HCT116 (cell line): ENCODE data around the gene GNAI3. TPM values are rescaled to one million over a fixed set of nuclear protein-coding genes. Genes with fewer than 3 reads are reported as not detected.
A peak's percentile ranks its signal among the peaks of the same experiment; 100 is the strongest.

Source experiments
- ATAC-seq: fragments of 200-7000 bp; cut with Tn5 transposase; 2 replicates; pipeline ENCODE4 v1.9.1; 2020; ENCODE audit warnings: mild to moderate bottlenecking, moderate library complexity
- BruUV-seq: library from RNA; stranded (reverse); fragments of 400-500 nt; replicated peaks from 2 replicates; lab custom pipeline; 2021; lab: Mats Ljungman, UMichigan
- CTCF ChIA-PET: fragments of 300-600 bp; sonication (Branson Sonifier 250); formaldehyde crosslinking; loops from one replicate; lab custom pipeline; 2021; ENCODE audit warnings: antibody characterized with exemption; lab: Charles Lee
- POLR2A ChIA-PET: fragments of 300-600, 350-600 bp; sonication (Branson Sonifier 250); formaldehyde crosslinking; loops from one replicate; lab custom pipeline; 2021; ENCODE audit warnings: antibody characterized with exemption; lab: Charles Lee
- RAD21 ChIA-PET, 2 experiments: fragments of 300-600 bp; sonication (Branson Sonifier 250); formaldehyde crosslinking; loops; one replicate each; lab custom pipeline; 2023; ENCODE audit warnings: low total read pairs in 2 of 2; ENCODE audit not compliant: uncharacterized antibody in 2 of 2, unreplicated experiment in 2 of 2, low non-redundant PET in 1 of 2; lab: Charles Lee
- DNase-seq: peaks from one replicate; pipeline ENCODE4 v3.0.0-alpha.2; 2010; ENCODE audit warnings: low read depth, low spot score
- H2AFZ ChIP-seq: fragments of 200-600 bp; shearing (Covaris generic), sonication (generic); 2 replicates; pipeline ENCODE4 v1.6.1; 2017; ENCODE audit warnings: low read depth, mixed run types, mixed read lengths, antibody characterized with exemption, low read length; ENCODE audit not compliant: poor library complexity, severe bottlenecking
- H3K27ac ChIP-seq: 2 replicates; pipeline ENCODE4 v1.5.1; 2012; ENCODE audit warnings: low read depth, low read length
- H3K27me3 ChIP-seq: fragments of 200-600 bp; sonication (generic); 2 replicates; pipeline ENCODE4 v1.6.1; 2016; ENCODE audit warnings: mixed run types, low read length, mixed read lengths; ENCODE audit not compliant: insufficient read depth
- H3K36me3 ChIP-seq, 2 experiments: fragments of 200-500 bp in 1 of 2; fragments of 200-600 bp in 1 of 2; sonication (Bioruptor generic) in 1 of 2; sonication (generic) in 1 of 2; 2 replicates each; pipeline versions ENCODE4 v1.5.1 to v1.6.1; 2014 to 2016; ENCODE audit warnings: low read length in 2 of 2, inconsistent platforms in 1 of 2, mixed read lengths in 1 of 2, mixed run types in 1 of 2; ENCODE audit not compliant: insufficient read depth in 2 of 2, control insufficient read depth in 1 of 2
- H3K4me1 ChIP-seq, 2 experiments: fragments of 200-600 bp in 1 of 2; sonication (generic) in 1 of 2; 2 replicates each; pipeline versions ENCODE4 v1.5.1 to v1.6.1; 2012 to 2017; ENCODE audit warnings: low read length in 2 of 2, inconsistent platforms in 1 of 2, mild to moderate bottlenecking in 1 of 2, mixed read lengths in 1 of 2, mixed run types in 1 of 2, moderate library complexity in 1 of 2; ENCODE audit not compliant: insufficient read depth in 2 of 2, control insufficient read depth in 1 of 2
- H3K4me2 ChIP-seq: fragments of 200-600 bp; sonication (generic); 2 replicates; pipeline ENCODE4 v1.6.1; 2017; ENCODE audit warnings: mixed run types, low read length, mixed read lengths
- H3K4me3 ChIP-seq, 2 experiments: fragments of 200-600 bp in 1 of 2; sonication (generic) in 1 of 2; replicated peaks in 1 of 2; 2 replicates each; pipeline ENCODE4 v1.5.1; 2011 to 2016; ENCODE audit warnings: low read length in 2 of 2, control low read depth in 1 of 2, low read depth in 1 of 2, mild to moderate bottlenecking in 1 of 2, mixed read lengths in 1 of 2, mixed run types in 1 of 2
- H3K79me2 ChIP-seq: fragments of 200-600 bp; sonication (generic); 2 replicates; pipeline ENCODE4 v1.6.1; 2017; ENCODE audit warnings: mild to moderate bottlenecking, mixed run types, low read length, moderate library complexity, mixed read lengths; ENCODE audit not compliant: insufficient read depth
- H3K9ac ChIP-seq: fragments of 200-600 bp; sonication (generic); 2 replicates; pipeline ENCODE4 v1.6.1; 2016; ENCODE audit warnings: low read length, mixed read lengths
- H3K9me2 ChIP-seq: fragments of 200-600 bp; sonication (generic), shearing (Covaris generic); 2 replicates; pipeline ENCODE4 v1.6.1; 2017; ENCODE audit warnings: mixed run types, mild to moderate bottlenecking, moderate library complexity; ENCODE audit not compliant: insufficient read depth
- H3K9me3 ChIP-seq, 2 experiments: fragments of 200-500 bp in 1 of 2; fragments of 200-600 bp in 1 of 2; sonication (Bioruptor generic) in 1 of 2; sonication (generic) in 1 of 2; 2 replicates each; pipeline ENCODE4 v1.6.1; 2014 to 2017; ENCODE audit warnings: low read length in 2 of 2, mixed read lengths in 2 of 2, inconsistent platforms in 1 of 2, low read depth in 1 of 2, mild to moderate bottlenecking in 1 of 2, mixed run types in 1 of 2, moderate library complexity in 1 of 2; ENCODE audit not compliant: control insufficient read depth in 1 of 2, insufficient read depth in 1 of 2
- H4K20me1 ChIP-seq: fragments of 200-600 bp; sonication (generic), shearing (Covaris generic); 2 replicates; pipeline ENCODE4 v1.6.1; 2017; ENCODE audit warnings: mixed run types, mild to moderate bottlenecking, moderate library complexity; ENCODE audit not compliant: insufficient read depth
- CBX3 ChIP-seq: IDR thresholded peaks from 2 replicates; pipeline ENCODE4 v1.6.1; 2012; ENCODE audit warnings: low read depth
- CEBPB ChIP-seq: IDR thresholded peaks from 2 replicates; pipeline ENCODE4 v1.6.1; 2012; ENCODE audit warnings: low read depth
- EGR1 ChIP-seq: IDR thresholded peaks from 2 replicates; pipeline ENCODE4 v1.6.1; 2012; ENCODE audit warnings: low read depth
- EZH2 ChIP-seq: fragments of 200-600 bp; sonication (generic); IDR thresholded peaks from 2 replicates; pipeline ENCODE4 v1.6.1; 2017; ENCODE audit warnings: antibody characterized with exemption, mixed run types
- EZH2phosphoT487 ChIP-seq: fragments of 200-600 bp; IDR thresholded peaks from 2 replicates; pipeline ENCODE4 v1.6.1; 2018; ENCODE audit warnings: antibody characterized with exemption, borderline replicate concordance
- POLR2A ChIP-seq: IDR thresholded peaks from 2 replicates; pipeline ENCODE4 v1.7.0; 2011; ENCODE audit warnings: borderline replicate concordance; ENCODE audit not compliant: insufficient read depth, insufficient read length; ENCODE audit errors: extremely low read depth
- POLR2AphosphoS5 ChIP-seq: IDR thresholded peaks from 2 replicates; pipeline ENCODE4 v1.6.1; 2011; ENCODE audit warnings: mild to moderate bottlenecking, low read depth, low read length, moderate library complexity
- SRF ChIP-seq: IDR thresholded peaks from 2 replicates; pipeline ENCODE4 v1.6.1; 2012; ENCODE audit warnings: low read depth
- YY1 ChIP-seq: IDR thresholded peaks from 2 replicates; pipeline ENCODE4 v1.6.1; 2011; ENCODE audit warnings: low read length, low read depth, moderate library complexity, mild to moderate bottlenecking; ENCODE audit not compliant: insufficient replicate concordance; ENCODE audit errors: extremely low read depth
- ZNF274 ChIP-seq: fragments of 200-500 bp; sonication (Bioruptor generic); IDR thresholded peaks from 2 replicates; pipeline ENCODE4 v1.6.1; 2014; ENCODE audit warnings: mild to moderate bottlenecking, low read depth, low read length, inconsistent platforms
- intact Hi-C: fragments of 100-400 bp; cut with micrococcal nuclease; formaldehyde crosslinking; loops from 2 replicates; pipeline ENCODE4 v1.10.0; 2022
- total RNA-seq: library from RNA; stranded (reverse); gene quantifications from one replicate; pipeline ENCODE4 v1.2.1, GENCODE V29; 2021; ENCODE audit not compliant: unreplicated experiment
- TF ChIP-seq, protein P1 (sequence below), 3 experiments: fragments of 200-600 bp in 1 of 3; sonication (generic) in 1 of 3; IDR thresholded peaks in 2 of 3; conservative IDR thresholded peaks in 1 of 3; 2 replicates each; pipeline ENCODE4 v1.5.1; 2012 to 2017; ENCODE audit warnings: low read depth in 2 of 3, low read length in 2 of 3, antibody characterized with exemption in 1 of 3, borderline replicate concordance in 1 of 3, control low read depth in 1 of 3, mild to moderate bottlenecking in 1 of 3, mixed read lengths in 1 of 3, mixed run types in 1 of 3, moderate library complexity in 1 of 3; ENCODE audit not compliant: insufficient read depth in 1 of 3
- TF ChIP-seq, protein P2 (sequence below): IDR thresholded peaks from 2 replicates; pipeline ENCODE4 v1.6.1; 2012
- TF ChIP-seq, protein P3 (sequence below): IDR thresholded peaks from 2 replicates; pipeline ENCODE4 v1.6.1; 2011; ENCODE audit warnings: mild to moderate bottlenecking, low read length, moderate library complexity; ENCODE audit not compliant: insufficient replicate concordance; ENCODE audit errors: extremely low read depth

GNAI3 gene
- total RNA-seq, 1 experiment from 2014 or later = 9.5 TPM

DNA sequence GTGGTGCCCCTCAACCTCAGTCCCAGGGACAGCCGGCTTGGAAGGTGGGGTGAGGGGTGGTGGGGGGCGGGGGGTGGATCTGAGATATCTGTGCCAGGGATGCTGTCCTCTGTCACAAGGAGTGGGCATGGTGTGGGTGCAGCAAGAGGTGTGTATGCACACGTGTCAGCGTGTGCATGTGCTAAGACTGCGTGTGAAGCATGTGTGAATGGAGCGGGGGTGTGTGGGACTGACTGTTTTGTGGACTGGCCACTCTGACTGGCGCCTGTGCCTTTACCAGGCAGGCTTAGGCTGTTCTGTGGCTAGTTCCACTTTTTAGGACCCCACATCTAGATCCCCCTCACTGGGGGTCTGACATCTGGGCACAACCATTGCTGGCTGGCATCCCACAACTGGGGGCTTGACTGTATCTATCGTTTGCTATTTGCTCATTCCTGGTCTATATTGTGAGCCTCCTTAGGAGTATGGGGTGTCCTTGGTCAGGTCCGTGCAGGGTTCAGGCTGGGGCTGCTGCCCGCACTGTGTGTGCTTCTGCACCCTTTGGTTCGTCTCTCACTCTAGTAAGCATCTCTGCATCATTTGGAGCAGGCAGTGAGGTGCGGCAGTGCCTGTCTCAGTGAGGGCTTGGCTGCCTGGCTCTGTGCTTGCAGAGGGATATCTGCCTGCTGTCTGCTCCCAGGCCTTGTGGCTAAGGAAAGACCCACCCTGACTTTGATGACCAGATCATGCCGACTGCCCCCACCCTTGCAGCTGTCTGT is 73.1 kb downstream of the GNAI3 start (continued):
- TF ChIP-seq, protein P1, sequence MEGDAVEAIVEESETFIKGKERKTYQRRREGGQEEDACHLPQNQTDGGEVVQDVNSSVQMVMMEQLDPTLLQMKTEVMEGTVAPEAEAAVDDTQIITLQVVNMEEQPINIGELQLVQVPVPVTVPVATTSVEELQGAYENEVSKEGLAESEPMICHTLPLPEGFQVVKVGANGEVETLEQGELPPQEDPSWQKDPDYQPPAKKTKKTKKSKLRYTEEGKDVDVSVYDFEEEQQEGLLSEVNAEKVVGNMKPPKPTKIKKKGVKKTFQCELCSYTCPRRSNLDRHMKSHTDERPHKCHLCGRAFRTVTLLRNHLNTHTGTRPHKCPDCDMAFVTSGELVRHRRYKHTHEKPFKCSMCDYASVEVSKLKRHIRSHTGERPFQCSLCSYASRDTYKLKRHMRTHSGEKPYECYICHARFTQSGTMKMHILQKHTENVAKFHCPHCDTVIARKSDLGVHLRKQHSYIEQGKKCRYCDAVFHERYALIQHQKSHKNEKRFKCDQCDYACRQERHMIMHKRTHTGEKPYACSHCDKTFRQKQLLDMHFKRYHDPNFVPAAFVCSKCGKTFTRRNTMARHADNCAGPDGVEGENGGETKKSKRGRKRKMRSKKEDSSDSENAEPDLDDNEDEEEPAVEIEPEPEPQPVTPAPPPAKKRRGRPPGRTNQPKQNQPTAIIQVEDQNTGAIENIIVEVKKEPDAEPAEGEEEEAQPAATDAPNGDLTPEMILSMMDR (IDR thresholded peaks at IDR 0.05 in 2 of 3, conservative IDR thresholded peaks at IDR 0.05 in 1 of 3; ENCODE audit: borderline replicate concordance in 1 of 3, insufficient read depth in 1 of 3, low read depth in 2 of 3, low read length in 2 of 3) = no peak
- TF ChIP-seq CEBPB = no peak

DNA sequence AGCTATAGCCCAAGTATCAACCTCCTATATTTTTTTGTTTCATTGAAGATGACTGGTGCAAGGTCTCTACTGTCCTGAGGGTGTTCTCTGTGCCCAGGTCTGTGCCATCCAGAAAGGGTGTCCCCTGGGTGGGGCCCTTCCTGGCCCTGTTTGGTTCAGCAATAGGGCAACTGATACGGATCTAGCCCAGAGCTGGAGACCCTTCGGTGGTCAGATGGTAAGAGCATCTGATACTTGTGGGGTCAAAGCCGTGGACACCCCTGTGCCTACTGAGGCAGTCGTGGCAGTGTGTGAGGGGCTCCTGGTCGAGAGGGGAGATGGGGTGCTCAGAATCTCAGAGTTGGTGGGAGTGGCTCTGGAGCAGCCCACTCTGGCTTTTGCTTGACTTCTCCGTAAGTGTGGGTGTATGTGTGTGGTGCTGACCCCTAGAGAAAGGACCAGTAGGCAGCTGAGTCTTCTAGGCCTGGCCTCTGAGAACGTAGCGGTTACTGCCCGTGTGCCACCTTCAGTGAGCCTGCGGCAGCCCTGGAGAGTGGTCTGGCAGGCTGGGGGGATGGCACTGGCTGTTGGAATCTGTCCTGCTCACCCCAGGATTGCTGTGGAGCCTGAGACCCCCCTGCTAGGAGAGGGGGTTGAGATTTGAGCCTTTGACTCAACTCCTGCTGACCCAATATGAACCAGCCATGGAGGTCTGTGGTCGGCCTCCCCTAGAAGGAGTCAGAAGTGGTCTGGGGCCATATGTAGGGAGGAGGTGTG is 73.9 kb downstream of the GNAI3 start:
- Histone ChIP-seq H3K9me2 (no peaks in the 10 kb centered on the region), H4K20me1 (no peaks in the 10 kb centered on the region), H3K27ac (no peak overlapping the region; the same call in 1 of the 2 replicates), H3K4me3 (no peak overlapping the region), H3K4me1 (peaks cover 30 to 39% of the 10 kb centered on the region in 2 experiments; a peak in 3 of 4 replicates), H3K9me3 (no peaks in the 10 kb centered on the region), H3K9ac (no peak overlapping the region), H2AFZ (no peak overlapping the region), H3K27me3 (no peaks in the 10 kb centered on the region), H3K79me2 (peaks cover 53% of the 10 kb centered on the region), H3K36me3 (no peaks in the 10 kb centered on the region; a peak in 1 of 4 replicates), H3K4me2 (0 out of 2 replicates have a peak overlapping the region, but pooled peaks have one; percentile 100)
- no TSS peak for BruUV-seq
- intact Hi-C loops = no loop called here
- TF ChIP-seq POLR2A (no peak), SRF (no peak), ZNF274 (no peak), EGR1 (no peak), EZH2 (no peak), CBX3 (no peak), EZH2phosphoT487 (no peak), POLR2AphosphoS5 (no peak), YY1 (no peak)
- TF ChIP-seq, protein P1 (IDR thresholded peaks at IDR 0.05 in 2 of 3, conservative IDR thresholded peaks at IDR 0.05 in 1 of 3; ENCODE audit: borderline replicate concordance in 1 of 3, insufficient read depth in 1 of 3, low read depth in 2 of 3, low read length in 2 of 3) = no peak
- TF ChIP-seq, protein P2, sequence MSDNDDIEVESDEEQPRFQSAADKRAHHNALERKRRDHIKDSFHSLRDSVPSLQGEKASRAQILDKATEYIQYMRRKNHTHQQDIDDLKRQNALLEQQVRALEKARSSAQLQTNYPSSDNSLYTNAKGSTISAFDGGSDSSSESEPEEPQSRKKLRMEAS = no peak
- TF ChIP-seq, protein P3, sequence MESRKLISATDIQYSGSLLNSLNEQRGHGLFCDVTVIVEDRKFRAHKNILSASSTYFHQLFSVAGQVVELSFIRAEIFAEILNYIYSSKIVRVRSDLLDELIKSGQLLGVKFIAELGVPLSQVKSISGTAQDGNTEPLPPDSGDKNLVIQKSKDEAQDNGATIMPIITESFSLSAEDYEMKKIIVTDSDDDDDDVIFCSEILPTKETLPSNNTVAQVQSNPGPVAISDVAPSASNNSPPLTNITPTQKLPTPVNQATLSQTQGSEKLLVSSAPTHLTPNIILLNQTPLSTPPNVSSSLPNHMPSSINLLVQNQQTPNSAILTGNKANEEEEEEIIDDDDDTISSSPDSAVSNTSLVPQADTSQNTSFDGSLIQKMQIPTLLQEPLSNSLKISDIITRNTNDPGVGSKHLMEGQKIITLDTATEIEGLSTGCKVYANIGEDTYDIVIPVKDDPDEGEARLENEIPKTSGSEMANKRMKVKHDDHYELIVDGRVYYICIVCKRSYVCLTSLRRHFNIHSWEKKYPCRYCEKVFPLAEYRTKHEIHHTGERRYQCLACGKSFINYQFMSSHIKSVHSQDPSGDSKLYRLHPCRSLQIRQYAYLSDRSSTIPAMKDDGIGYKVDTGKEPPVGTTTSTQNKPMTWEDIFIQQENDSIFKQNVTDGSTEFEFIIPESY = no peak
- ChIA-PET RAD21 (no interaction called here), POLR2A (no interaction called here), CTCF (no interaction called here)
- DNase-seq (no peak), ATAC-seq (no peak)
